Measurements from ENCODE around the gene MAPK1.
"Not testable (repeated sequence)": the region's sequence is repeated elsewhere in the genome, so short reads cannot be mapped to it uniquely, and the experiment has no call there.

MAPK1 gene

GRCh38 chr22:21882754-21883333 is 15.4 kb upstream of the MAPK1 start:
- not testable (repeated sequence) for DNase-seq (ENCODE audit: extremely low read depth in 1 of 2, low read depth in 1 of 2)

- no peak for DNase-seq (ENCODE audit: extremely low read depth in 1 of 2, low read depth in 1 of 2)
These were observed 14.7 kb upstream of the MAPK1 start for GRCh38 chr22:21881841-21882753.

DNA sequence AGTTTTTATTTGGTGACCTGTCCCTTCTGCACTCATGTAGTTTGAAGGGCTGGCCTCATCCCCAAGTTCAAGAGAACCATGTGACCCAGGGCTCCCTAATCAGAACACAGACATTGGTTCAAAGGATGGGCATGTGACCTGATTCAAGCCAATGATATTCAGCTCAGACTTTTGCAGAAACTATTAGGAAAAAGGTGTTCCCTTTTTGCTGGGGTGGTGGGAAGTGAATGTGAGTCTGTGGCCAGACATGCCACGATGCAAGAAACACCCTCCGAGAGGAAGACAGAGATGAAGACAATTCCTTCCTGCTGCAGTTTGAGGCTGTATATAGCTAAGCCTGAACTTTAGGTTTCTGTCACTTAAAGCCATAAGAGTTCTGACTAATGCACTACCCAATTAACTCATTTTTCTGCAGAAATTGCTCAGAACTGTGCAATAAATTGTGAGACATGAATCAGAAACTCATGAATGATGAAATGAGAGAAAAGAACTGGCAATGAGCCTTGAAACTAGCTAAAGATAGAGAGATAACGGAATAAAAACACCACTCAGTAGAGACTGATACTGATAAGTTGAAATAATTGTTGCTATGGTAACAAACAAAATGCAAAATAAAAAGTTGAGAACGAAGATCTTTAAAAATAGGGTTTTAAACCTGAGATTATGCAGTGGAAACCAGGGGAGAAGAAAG is 9.2 kb upstream of the MAPK1 start:
- no peak for DNase-seq (ENCODE audit: extremely low read depth in 1 of 2, low read depth in 1 of 2)

- DNase-seq (ENCODE audit: extremely low read depth in 1 of 2, low read depth in 1 of 2): not testable (repeated sequence)
These were observed 7.5 kb upstream of the MAPK1 start for GRCh38 chr22:21874953-21875352.

DNA sequence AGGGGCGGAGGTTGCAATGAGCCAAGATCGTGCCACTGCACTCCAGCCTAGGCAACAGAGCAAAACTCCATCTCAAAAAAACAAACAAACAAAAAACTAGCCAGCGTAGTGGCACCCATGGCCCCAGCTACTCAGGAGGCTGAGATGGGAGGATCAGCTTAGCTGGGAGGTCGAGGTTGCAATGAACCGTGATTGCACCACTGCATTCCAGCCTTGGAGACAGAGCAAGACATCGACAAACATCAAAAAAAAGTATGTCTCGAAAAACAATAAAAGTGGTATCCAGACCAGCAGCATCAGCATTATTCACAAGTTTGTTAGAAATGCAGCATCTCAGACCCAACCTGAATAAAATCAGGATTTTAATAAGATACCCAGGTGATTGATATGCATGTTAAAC is 6.2 kb upstream of the MAPK1 start:
- DNase-seq (ENCODE audit: extremely low read depth in 1 of 2, low read depth in 1 of 2): no peak

GRCh38 chr22:21872741-21873140 is 5.3 kb upstream of the MAPK1 start:
- DNase-seq (ENCODE audit: extremely low read depth in 1 of 2, low read depth in 1 of 2): not testable (repeated sequence)

DNA sequence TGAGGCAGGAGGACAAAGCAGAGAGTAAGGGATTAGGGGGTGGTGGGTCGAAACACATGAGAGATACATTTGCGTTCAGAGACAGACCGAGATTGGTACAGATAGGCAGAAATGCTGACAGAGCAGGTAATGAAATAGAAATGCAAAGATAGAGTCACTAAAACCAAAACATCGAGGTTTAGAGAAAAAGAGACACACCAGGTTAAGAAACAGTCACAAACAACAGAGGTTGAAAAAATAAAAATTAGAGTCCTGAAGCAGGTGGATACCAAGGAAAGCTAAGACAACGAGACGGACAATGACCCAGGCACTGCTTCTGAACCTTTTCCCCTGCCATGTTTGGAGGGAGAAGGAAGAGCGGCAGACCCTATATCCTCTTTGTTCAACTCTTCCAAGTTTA is 1.2 kb upstream of the MAPK1 start:
- DNase-seq (ENCODE audit: extremely low read depth in 1 of 2, low read depth in 1 of 2): no peak

GRCh38 chr22:21866833-21867527 is 465 bp downstream of the MAPK1 start:
- DNase-seq (ENCODE audit: extremely low read depth in 1 of 2, low read depth in 1 of 2): no peak

- DNase-seq (ENCODE audit: extremely low read depth in 1 of 2, low read depth in 1 of 2): no peak
These were observed 2.4 kb downstream of the MAPK1 start for GRCh38 chr22:21865041-21865440.

- DNase-seq (ENCODE audit: extremely low read depth in 1 of 2, low read depth in 1 of 2): no peak
These were observed 4.8 kb downstream of the MAPK1 start for GRCh38 chr22:21862386-21863245.

DNA sequence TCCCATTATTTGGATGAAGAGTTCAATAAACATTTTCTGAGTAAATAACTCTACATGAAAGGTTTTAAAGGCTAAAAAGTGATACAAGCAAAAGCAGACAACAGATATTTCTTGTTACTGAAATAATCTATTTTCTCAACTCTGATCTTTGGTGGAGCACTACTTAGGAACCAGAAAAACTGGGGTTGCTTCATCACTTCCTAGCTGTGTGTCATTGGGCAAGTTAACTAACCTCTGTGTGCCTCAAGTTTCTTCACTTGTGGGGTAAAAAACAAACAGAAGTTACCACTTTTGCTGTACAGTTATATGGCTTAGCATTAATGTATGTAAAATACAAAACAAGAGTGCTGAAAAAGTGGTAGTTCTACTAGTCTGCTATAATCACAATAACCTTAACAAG is 5.6 kb downstream of the MAPK1 start:
- no peak for DNase-seq (ENCODE audit: extremely low read depth in 1 of 2, low read depth in 1 of 2)

DNA sequence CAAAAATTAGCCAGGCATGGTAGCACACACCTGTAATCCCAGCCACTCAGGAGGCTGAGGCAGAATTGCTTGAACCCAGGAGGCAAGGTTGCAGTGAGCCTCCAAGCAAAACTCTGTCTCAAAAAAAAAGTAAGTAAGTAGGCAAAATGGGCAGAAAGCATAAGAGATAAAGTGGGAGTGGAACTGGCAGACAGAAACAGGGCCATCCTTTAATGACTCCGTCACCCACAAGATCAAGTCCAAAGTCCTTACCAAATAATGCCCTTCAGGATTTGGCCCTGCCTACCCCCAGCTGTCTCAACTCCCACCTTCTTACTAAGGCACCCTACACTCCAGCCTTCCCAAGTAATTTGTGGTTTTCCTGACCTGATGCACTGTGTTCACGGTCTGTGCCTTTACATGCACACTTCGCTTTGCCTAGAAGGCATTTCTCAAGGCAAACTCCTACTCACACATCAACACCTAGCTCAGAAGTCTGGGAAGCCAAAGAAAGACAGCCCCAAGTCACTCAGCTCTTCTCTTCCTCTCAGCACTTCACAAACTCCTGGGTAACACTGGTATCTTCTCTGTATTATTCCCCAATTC is 6.1 kb downstream of the MAPK1 start:
- no peak for DNase-seq (ENCODE audit: extremely low read depth in 1 of 2, low read depth in 1 of 2)

GRCh38 chr22:21860491-21861039 is 6.9 kb downstream of the MAPK1 start:
- no peak for DNase-seq (ENCODE audit: extremely low read depth in 1 of 2, low read depth in 1 of 2)

DNA sequence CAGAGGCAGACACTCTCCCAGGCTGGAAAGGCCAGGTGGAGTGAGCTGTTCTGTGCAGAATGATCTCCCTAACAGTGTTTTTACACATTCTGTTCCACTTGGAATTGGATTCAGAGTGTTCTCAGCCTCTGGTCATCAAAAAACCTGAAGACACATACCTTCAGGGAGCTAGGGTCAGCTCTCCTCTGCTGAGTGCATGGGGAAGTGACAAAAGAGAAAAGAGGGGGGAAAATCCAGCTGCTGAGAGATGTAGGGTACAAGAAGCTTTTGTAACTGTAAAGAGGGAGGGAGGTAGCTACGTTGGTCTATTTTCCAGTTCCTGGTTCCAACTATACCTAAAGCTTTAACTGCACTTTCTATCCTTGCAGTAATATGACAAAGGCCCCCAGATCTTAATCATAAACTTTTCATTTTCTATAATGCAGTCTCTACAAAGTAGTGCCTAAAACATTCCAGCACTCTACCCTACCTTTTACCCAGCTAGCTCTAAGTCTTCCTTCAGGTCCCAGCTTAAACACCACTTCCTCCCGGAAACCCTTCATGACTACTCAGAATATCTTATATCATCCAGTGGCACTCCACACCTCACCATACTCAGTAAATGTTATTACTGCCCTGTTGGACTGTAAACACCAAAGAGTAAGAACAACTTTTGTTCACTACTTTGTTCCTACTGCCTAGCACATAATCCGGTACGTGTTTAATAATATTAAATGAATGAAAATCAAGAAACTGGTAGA is 9.2 kb downstream of the MAPK1 start:
- DNase-seq (ENCODE audit: extremely low read depth in 1 of 2, low read depth in 1 of 2): no peak

DNA sequence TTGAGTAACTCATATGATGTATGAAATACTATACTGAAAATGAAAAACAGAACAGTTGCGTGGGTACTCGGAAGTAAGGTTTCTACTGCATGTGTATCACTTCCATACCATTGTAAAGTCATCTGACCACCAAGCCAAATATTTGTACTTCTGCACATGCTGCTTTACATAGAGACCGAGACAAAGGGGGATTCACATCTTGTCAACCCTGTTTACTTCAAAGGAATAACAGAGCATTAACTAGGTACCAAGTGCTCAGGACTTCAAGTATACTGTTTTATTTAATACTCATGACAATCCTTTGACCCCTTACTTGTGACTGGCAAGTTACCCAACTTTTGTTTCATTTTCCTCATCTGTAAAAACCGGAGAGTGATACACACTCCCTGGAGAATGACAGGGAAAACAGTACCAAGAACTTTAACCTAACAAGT is 9.9 kb downstream of the MAPK1 start:
- DNase-seq (ENCODE audit: extremely low read depth in 1 of 2, low read depth in 1 of 2): no peak

DNA sequence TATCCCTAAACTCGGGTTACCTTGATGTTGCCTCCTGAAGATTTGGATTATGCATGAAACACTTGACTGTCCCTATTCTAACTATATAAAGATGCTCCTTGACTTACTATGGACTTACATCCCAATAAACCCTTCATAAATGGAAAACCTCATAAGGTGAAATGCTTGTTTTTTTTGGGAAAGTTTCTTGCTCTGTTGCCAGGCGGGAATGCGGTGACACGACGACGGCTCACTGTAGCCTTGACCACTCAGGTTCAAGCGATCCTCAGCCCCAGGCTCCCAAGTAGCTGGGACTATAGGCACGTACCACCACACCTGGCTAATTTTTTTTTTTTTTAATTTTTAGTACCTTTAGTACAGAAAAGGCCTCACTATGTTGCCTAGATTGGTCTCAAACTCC is 10.6 kb downstream of the MAPK1 start:
- DNase-seq (ENCODE audit: extremely low read depth in 1 of 2, low read depth in 1 of 2): no peak

GRCh38 chr22:21856197-21856596 is 11.2 kb downstream of the MAPK1 start:
- no peak for DNase-seq (ENCODE audit: extremely low read depth in 1 of 2, low read depth in 1 of 2)

GRCh38 chr22:21855676-21856075 is 11.8 kb downstream of the MAPK1 start:
- no peak for DNase-seq (ENCODE audit: extremely low read depth in 1 of 2, low read depth in 1 of 2)

GRCh38 chr22:21850660-21851059 is 16.8 kb downstream of the MAPK1 start:
- no peak for DNase-seq (ENCODE audit: extremely low read depth in 1 of 2, low read depth in 1 of 2)
